Gastroesophageal sphincter (tissue), 3 donors: ENCODE data around the gene SMCHD1.

ENCODE experiments used
- CTCF ChIP-seq, 4 experiments: fragments of 200-600 bp in 2 of 4; fragments of 450-650 bp in 2 of 4; sonication (generic) in 1 of 4; IDR thresholded peaks; one replicate each; pipeline ENCODE4 v1.5.1; 2017 to 2019; ENCODE audit warnings: antibody characterized with exemption in 4 of 4, mild to moderate bottlenecking in 2 of 4, moderate library complexity in 2 of 4
- POLR2AphosphoS5 ChIP-seq: sonication (generic); formaldehyde crosslinking; IDR thresholded peaks from one replicate; pipeline ENCODE4 v1.6.1; 2017; ENCODE audit warnings: antibody characterized with exemption

GRCh38 chr18:2687390-2688001 is 32.0 kb downstream of the SMCHD1 start:
- TF ChIP-seq CTCF (IDR thresholded peaks at IDR 0.05) (no peak), POLR2AphosphoS5 (no peak)
